ENCODE results near the gene ACTR3C. TPM values are rescaled to one million over a fixed set of nuclear protein-coding genes. Genes with fewer than 3 reads are reported as not detected.
A peak's percentile ranks its signal among the peaks of the same experiment; 100 is the strongest.
"Not testable (repeated sequence)": the region's sequence is repeated elsewhere in the genome, so short reads cannot be mapped to it uniquely, and the experiment has no call there.

Gene ACTR3C
- polyA plus RNA-seq, 12 donors: 0.44 to 2.0 (median 1.4) TPM; not detected in 2

- no peak for DNase-seq
Observed at GRCh38 chr7:150313870-150314269, 9.5 kb downstream of the ACTR3C start.

- DNase-seq: no peak
Observed at GRCh38 chr7:150313367-150313809, 10.0 kb downstream of the ACTR3C start.

- not testable (repeated sequence) for DNase-seq
Observed at GRCh38 chr7:150312649-150313366, 10.5 kb downstream of the ACTR3C start.

GRCh38 chr7:150311711-150312110 lies 11.6 kb downstream of the ACTR3C start:
- no peak for DNase-seq

GRCh38 chr7:150311146-150311545 lies 12.2 kb downstream of the ACTR3C start:
- DNase-seq: no peak

GRCh38 chr7:150308575-150308974 lies 14.8 kb downstream of the ACTR3C start:
- no peak for DNase-seq

GRCh38 chr7:150307904-150308303 lies 15.4 kb downstream of the ACTR3C start:
- DNase-seq: no peak

- no peak for DNase-seq
Observed at GRCh38 chr7:150307129-150307528, 16.2 kb downstream of the ACTR3C start.

- DNase-seq: not testable (repeated sequence)
Observed at GRCh38 chr7:150306377-150306776, 17.0 kb downstream of the ACTR3C start.

- not testable (repeated sequence) for DNase-seq
Observed at GRCh38 chr7:150305903-150306284, 17.5 kb downstream of the ACTR3C start.

- not testable (repeated sequence) for DNase-seq
Observed at GRCh38 chr7:150305259-150305902, 18.0 kb downstream of the ACTR3C start.

- not testable (repeated sequence) for DNase-seq
Observed at GRCh38 chr7:150304499-150305258, 18.7 kb downstream of the ACTR3C start.

GRCh38 chr7:150302908-150303310 lies 20.4 kb downstream of the ACTR3C start:
- not testable (repeated sequence) for DNase-seq

- not testable (repeated sequence) for DNase-seq
Observed at GRCh38 chr7:150297978-150298377, 25.4 kb downstream of the ACTR3C start.

GRCh38 chr7:150296802-150297201 lies 26.5 kb downstream of the ACTR3C start:
- not testable (repeated sequence) for DNase-seq

GRCh38 chr7:150295614-150296013 lies 27.7 kb downstream of the ACTR3C start:
- DNase-seq: not testable (repeated sequence)

GRCh38 chr7:150295027-150295426 lies 28.3 kb downstream of the ACTR3C start:
- DNase-seq: not testable (repeated sequence)

- DNase-seq: not testable (repeated sequence)
Observed at GRCh38 chr7:150290317-150290716, 33.0 kb downstream of the ACTR3C start.

- DNase-seq: not testable (repeated sequence)
Observed at GRCh38 chr7:150288816-150289215, 34.5 kb downstream of the ACTR3C start.

- not testable (repeated sequence) for DNase-seq
Observed at GRCh38 chr7:150287815-150288214, 35.5 kb downstream of the ACTR3C start.

GRCh38 chr7:150285849-150286754 lies 37.2 kb downstream of the ACTR3C start:
- peak; percentile 6 for DNase-seq

Data from muscle of arm (tissue), 12 donors.